H7 (cell line): Measurements from ENCODE around the gene KDELR1. TPM values are rescaled to one million over a fixed set of nuclear protein-coding genes. Genes with fewer than 3 reads are reported as not detected.

Source experiments
- DNase-seq: peaks from one replicate; pipeline ENCODE4 v3.0.0; 2012
- H3K27me3 ChIP-seq: 2 replicates; pipeline ENCODE4 v1.6.0; 2011; ENCODE audit warnings: mild to moderate bottlenecking, low read length; ENCODE audit not compliant: control insufficient read depth, insufficient read depth
- H3K36me3 ChIP-seq: replicated peaks from 2 replicates; pipeline ENCODE4 v1.5.1; 2011; ENCODE audit warnings: low read length; ENCODE audit not compliant: control insufficient read depth, insufficient read depth
- H3K4me3 ChIP-seq: 2 replicates; pipeline ENCODE4 v1.5.1; 2011; ENCODE audit warnings: low read depth, mild to moderate bottlenecking, control low read depth, low read length, moderate library complexity; ENCODE audit not compliant: insufficient read depth
- total RNA-seq: library from RNA; depleted of rRNA; stranded (reverse); fragments of >200 nt; shearing (Covaris generic); gene quantifications from 2 replicates; pipeline ENCODE4 v1.2.3, GENCODE V29; 2014

KDELR1 gene
- total RNA-seq, 1 experiment from 2014 or later, result 110 TPM

DNA sequence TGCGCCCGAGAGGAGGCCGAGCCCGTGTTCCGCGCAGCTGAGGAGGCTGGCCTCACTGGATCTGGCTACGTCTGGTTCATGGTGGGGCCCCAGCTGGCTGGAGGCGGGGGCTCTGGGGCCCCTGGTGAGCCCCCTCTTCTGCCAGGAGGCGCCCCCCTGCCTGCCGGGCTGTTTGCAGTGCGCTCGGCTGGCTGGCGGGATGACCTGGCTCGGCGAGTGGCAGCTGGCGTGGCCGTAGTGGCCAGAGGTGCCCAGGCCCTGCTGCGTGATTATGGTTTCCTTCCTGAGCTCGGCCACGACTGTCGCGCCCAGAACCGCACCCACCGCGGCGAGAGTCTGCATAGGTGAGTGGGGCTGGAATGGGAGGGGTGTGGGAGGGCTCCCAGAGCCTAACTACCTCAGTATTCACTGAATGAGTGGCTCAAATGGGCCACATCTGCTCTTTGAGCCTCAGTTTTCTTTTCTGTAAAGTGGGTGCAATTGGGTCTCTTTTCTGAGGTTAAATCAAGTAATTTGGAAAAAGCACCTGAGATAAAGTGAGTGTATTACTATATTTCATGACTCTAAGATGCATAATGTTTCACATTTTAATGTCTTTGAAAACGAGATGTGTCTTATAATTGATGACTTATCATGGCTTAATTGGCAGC, 13.8 kb upstream of the KDELR1 start:
- Histone ChIP-seq H3K36me3 (no peaks in the 10 kb centered on the region; the same call in 1 of the 2 replicates), H3K4me3 (no peak overlapping the region), H3K27me3 (no peaks in the 10 kb centered on the region)
- no peak for DNase-seq

- Histone ChIP-seq H3K27me3 (no peaks in the 10 kb centered on the region), H3K4me3 (no peak overlapping the region), H3K36me3 (no peaks in the 10 kb centered on the region)
- peak; percentile 92 for DNase-seq
Observed at GRCh38 chr19:48403606-48404005, 12.3 kb upstream of the KDELR1 start.

GRCh38 chr19:48401287-48401686, 9.9 kb upstream of the KDELR1 start:
- H3K27me3 ChIP-seq, result peaks cover 18% of the 10 kb centered on the region
- no peaks in the 10 kb centered on the region for H3K36me3 ChIP-seq
- H3K4me3 ChIP-seq, result no peak overlapping the region
- peak; percentile 40 for DNase-seq

DNA sequence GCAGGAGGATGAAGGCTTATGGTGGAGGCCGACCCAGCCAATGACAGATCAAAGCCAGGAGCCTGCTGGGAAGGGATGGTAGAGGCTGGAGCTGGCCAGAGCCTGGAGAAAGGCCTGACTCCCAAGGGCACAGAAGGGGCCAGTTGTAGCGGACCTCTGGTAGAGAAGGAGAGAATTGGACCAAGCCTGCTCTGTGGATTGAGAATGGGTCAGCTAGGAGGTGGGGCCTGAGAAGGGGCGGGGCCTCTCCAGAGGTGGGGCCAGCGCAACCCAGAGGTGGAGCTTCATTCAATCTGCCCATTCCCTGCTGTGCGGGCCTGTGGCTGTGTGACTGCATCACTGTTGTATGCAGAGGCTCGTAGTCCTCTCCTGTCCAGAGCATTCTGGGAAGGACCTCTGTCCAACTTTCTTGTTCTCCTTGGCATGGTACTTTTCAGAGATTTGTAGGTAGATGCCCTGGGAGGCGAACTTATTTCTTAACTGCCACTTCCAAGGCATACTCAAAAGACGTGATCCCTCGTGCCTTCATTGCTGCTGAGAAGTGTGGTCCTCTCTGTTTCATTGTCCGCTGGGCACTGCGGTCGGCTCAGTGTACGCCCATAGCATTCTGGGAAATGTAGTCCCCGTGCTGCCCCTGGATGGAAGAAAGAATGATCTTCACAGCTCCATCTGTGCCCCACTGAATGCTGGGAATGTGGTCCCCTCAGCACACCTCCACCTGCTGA, 8.8 kb upstream of the KDELR1 start:
- H3K36me3 ChIP-seq, result no peaks in the 10 kb centered on the region
- H3K27me3 ChIP-seq, result peaks cover 30% of the 10 kb centered on the region
- peak overlapping the region; percentile 57 for H3K4me3 ChIP-seq
- DNase-seq, result peak; percentile 89

DNA sequence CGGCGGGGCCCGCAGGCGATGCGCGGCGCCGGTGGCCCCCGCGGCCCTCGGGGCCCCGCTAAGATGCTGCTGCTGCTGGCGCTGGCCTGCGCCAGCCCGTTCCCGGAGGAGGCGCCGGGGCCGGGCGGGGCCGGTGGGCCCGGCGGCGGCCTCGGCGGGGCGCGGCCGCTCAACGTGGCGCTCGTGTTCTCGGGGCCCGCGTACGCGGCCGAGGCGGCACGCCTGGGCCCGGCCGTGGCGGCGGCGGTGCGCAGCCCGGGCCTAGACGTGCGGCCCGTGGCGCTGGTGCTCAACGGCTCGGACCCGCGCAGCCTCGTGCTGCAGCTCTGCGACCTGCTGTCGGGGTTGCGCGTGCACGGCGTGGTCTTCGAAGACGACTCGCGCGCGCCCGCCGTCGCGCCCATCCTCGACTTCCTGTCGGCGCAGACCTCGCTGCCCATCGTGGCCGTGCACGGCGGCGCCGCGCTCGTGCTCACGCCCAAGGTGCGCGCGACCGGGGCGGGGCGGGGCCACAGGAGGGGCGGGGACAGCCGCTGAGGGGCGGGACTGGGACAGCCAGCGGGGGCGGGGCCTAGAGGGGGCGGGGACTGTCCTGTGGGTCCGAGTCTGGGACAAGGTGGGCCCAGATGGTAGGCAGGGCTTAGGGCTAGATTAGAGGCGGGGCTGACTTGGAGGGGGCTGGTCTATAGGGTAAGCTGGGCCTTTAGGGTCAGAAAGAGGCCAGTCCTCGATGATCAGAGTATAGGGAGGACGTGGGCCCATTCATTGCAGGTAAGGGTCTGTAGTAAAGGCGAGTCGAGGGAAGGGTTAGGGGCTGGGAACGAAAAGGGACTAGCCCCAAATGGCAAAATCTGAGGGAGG, 7.3 kb upstream of the KDELR1 start:
- Histone ChIP-seq H3K36me3 (no peaks in the 10 kb centered on the region), H3K4me3 (peak overlapping the region; percentile 76), H3K27me3 (peaks cover 45% of the 10 kb centered on the region)
- DNase-seq, result peak; percentile 99

- peaks cover 50% of the 10 kb centered on the region for H3K27me3 ChIP-seq
- H3K4me3 ChIP-seq, result peak overlapping the region; percentile 54
- H3K36me3 ChIP-seq, result no peaks in the 10 kb centered on the region
- no peak for DNase-seq
Observed at GRCh38 chr19:48398102-48398374, 6.7 kb upstream of the KDELR1 start.

- peak; percentile 37 for DNase-seq
- Histone ChIP-seq H3K27me3 (peaks cover 53% of the 10 kb centered on the region), H3K4me3 (peak overlapping the region; percentile 54; the same call in 1 of the 2 replicates), H3K36me3 (no peaks in the 10 kb centered on the region)
Observed at GRCh38 chr19:48397263-48398101, 6.1 kb upstream of the KDELR1 start.

DNA sequence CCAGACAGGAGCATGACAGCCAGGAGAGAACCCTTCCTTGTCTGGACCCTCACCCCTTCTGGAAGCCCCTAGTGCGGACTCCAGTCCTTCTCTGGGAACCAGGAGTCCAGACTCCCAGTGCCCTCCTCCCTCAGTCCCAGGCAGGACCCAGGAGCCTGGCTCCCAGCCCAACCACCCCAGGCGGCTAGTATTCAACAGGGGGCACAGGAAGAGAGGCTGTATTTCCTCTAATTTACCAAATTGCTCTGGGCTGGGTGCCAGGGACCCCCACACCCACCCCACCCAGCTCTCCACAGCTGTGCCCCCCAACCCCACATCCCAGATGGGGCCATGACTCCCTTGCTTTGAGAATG, 5.4 kb upstream of the KDELR1 start:
- Histone ChIP-seq H3K27me3 (peaks cover 53% of the 10 kb centered on the region), H3K4me3 (no peak overlapping the region), H3K36me3 (no peaks in the 10 kb centered on the region)
- no peak for DNase-seq

DNA sequence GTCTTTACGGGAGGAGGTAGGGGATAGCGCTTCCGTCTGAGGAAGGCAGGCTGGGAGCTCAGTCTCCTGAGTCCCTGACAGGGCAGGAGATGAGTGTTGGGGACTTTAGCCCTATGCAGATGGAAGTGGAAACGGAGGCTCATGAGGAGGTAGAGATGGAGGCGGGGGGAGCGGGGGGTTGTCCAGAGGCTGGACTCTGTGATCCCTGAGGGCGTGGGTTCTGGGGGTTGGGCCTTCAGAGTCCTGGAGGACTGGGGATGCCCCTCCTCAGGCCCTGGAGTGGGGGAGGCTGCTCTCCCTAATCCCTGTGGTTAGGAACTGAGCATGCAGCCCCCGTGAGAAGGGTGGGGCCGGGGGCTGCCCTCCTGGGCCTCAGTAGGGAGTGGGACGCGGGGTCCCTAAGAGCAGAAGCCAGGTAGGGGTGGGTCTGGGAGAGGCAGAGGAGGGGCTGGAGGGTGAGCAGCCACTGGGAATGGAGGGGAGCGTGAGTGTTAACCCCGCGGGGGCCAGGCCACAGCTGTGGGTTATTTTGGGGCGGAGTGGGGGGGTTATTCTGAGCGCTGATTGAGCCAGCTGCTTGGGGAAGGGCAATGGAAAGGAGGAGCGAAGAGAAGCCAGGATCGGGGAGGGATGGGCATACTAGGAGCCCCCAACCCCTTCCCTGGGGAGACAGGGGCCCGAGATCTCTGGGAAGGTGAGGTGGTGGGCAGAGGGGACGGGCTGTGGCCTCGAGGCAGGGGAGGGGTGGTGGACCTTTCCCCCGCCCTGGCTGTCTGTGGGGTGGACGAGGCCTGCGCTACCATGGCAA, 4.9 kb upstream of the KDELR1 start:
- DNase-seq, result peak; percentile 74
- H3K36me3 ChIP-seq, result no peaks in the 10 kb centered on the region
- peaks cover 53% of the 10 kb centered on the region for H3K27me3 ChIP-seq
- H3K4me3 ChIP-seq, result no peak overlapping the region; the same call in 1 of the 2 replicates

- peak; percentile 40 for DNase-seq
- H3K36me3 ChIP-seq, result no peaks in the 10 kb centered on the region
- H3K27me3 ChIP-seq, result peaks cover 53% of the 10 kb centered on the region
- H3K4me3 ChIP-seq, result peak overlapping the region; percentile 10; the same call in 1 of the 2 replicates
Observed at GRCh38 chr19:48395499-48395898, 4.1 kb upstream of the KDELR1 start.

DNA sequence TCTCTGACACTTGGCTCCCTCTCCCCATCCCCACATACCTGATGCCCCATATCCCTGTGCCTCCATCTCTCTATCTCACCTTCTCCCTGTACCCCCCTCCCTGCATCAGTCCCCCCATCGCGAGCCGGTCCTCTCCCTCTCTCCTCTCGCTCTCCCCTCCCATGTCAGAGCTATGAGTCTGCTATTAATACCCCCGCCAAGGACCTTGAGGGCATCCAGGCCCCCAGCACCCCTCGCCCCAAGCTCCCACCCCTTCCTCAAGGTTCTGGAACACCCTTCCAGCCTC, 3.8 kb upstream of the KDELR1 start:
- H3K36me3 ChIP-seq, result no peaks in the 10 kb centered on the region
- H3K4me3 ChIP-seq, result peak overlapping the region; percentile 46; the same call in 1 of the 2 replicates
- DNase-seq, result peak; percentile 64
- peaks cover 53% of the 10 kb centered on the region for H3K27me3 ChIP-seq

DNA sequence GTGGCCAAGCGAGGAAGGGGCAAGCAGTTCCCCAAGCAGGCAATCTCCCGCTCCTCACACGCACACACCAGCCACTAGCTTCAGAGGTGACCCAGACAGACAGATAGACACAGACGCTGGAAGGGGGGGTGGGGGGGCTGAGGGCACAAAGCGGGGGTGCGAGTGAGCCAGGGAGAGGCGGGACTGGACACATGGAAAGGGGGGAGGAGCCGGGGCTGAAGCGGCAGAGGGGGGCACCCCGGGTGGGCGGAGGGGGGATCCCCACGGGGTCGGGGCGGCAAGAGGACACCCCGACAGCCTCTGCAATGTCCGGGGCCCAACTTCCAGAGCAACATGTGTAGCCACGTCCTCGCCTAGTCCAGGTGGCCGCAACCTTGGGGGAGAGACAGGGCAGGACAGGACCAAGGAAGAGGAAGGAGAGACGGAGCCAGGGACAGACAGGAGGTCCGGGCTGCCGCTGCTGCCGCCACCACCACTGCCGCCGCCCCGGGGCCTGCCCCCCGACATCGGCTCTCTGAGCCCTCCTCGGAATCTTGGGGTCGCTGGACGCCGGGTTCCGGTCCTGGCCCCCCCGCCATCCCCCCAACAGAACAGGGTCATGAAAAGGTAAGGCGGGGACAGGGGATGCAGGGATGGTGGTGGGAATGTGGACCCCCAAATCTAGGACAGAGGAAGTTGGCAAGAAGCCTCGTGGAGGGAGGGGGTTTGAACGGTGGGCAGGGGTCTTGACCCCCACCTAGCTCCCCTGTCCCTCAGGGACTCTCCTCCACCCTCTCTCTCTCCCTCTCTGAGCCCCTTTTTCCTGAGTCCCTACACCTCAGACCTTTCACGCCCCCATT, 3.2 kb upstream of the KDELR1 start:
- peak; percentile 74 for DNase-seq
- peak overlapping the region; percentile 46 for H3K4me3 ChIP-seq

More for the DNA sequence above, 3.2 kb upstream of the KDELR1 start:
- Histone ChIP-seq H3K36me3 (0 out of 2 replicates have a peak, but pooled peaks cover under 1% of the 10 kb centered on the region), H3K27me3 (peaks cover 53% of the 10 kb centered on the region)
